ENCODE results near the gene CALR3. TPM values are rescaled to one million over a fixed set of nuclear protein-coding genes. Genes with fewer than 3 reads are reported as not detected.

CALR3 gene
- total RNA-seq, 2 donors from 2014 or later = not detected

GRCh38 chr19:16445238-16446107 lies 50.5 kb downstream of the CALR3 start:
- Mint-ChIP-seq H3K9me3 (no peaks in the 10 kb centered on the region), H3K4me1 (peaks cover 51% of the 10 kb centered on the region), H3K36me3 (ENCODE audit: low read depth) (peaks cover 56% of the 10 kb centered on the region), H3K27me3 (no peaks in the 10 kb centered on the region), H3K4me3 (peak overlapping the region; percentile 44), H3K27ac (peak overlapping the region; percentile 98)
- peak; percentile 56 for ATAC-seq (replicated peaks)

- Mint-ChIP-seq H3K27ac (peak overlapping the region; percentile 98), H3K36me3 (ENCODE audit: low read depth) (peaks cover 61% of the 10 kb centered on the region), H3K9me3 (no peaks in the 10 kb centered on the region), H3K27me3 (no peaks in the 10 kb centered on the region), H3K4me3 (peak overlapping the region; percentile 44), H3K4me1 (peaks cover 44% of the 10 kb centered on the region)
- ATAC-seq (replicated peaks) = no peak
Measured at GRCh38 chr19:16444269-16444600, 51.7 kb downstream of the CALR3 start.

- H3K9me3 Mint-ChIP-seq = no peaks in the 10 kb centered on the region
- H3K27ac Mint-ChIP-seq = no peak overlapping the region
- no peaks in the 10 kb centered on the region for H3K27me3 Mint-ChIP-seq
- ATAC-seq (replicated peaks) = no peak
- H3K4me3 Mint-ChIP-seq = no peak overlapping the region
- peaks cover 62% of the 10 kb centered on the region for H3K36me3 Mint-ChIP-seq (ENCODE audit: low read depth)
- peaks cover 33% of the 10 kb centered on the region for H3K4me1 Mint-ChIP-seq
Measured at GRCh38 chr19:16442386-16443276, 53.3 kb downstream of the CALR3 start.

- no peak for ATAC-seq (replicated peaks)
- H3K4me3 Mint-ChIP-seq = no peak overlapping the region
- no peak overlapping the region for H3K27ac Mint-ChIP-seq
- H3K9me3 Mint-ChIP-seq = no peaks in the 10 kb centered on the region
- peaks cover 24% of the 10 kb centered on the region for H3K4me1 Mint-ChIP-seq
- peaks cover 63% of the 10 kb centered on the region for H3K36me3 Mint-ChIP-seq (ENCODE audit: low read depth)
- no peaks in the 10 kb centered on the region for H3K27me3 Mint-ChIP-seq
Measured at GRCh38 chr19:16441661-16442162, 54.3 kb downstream of the CALR3 start.

- no peaks in the 10 kb centered on the region for H3K27me3 Mint-ChIP-seq
- no peaks in the 10 kb centered on the region for H3K9me3 Mint-ChIP-seq
- H3K4me3 Mint-ChIP-seq = no peak overlapping the region
- no peak overlapping the region for H3K27ac Mint-ChIP-seq
- no peak for ATAC-seq (replicated peaks)
- H3K4me1 Mint-ChIP-seq = no peaks in the 10 kb centered on the region
- H3K36me3 Mint-ChIP-seq (ENCODE audit: low read depth) = peaks cover 58% of the 10 kb centered on the region
Measured at GRCh38 chr19:16436780-16437332, 59.1 kb downstream of the CALR3 start.

- Mint-ChIP-seq H3K27ac (peak overlapping the region; percentile 7), H3K36me3 (ENCODE audit: low read depth) (peaks cover 61% of the 10 kb centered on the region), H3K27me3 (no peaks in the 10 kb centered on the region), H3K9me3 (no peaks in the 10 kb centered on the region), H3K4me1 (no peaks in the 10 kb centered on the region), H3K4me3 (no peak overlapping the region)
- ATAC-seq (replicated peaks) = peak; percentile 61
Measured at GRCh38 chr19:16435999-16436650, 59.8 kb downstream of the CALR3 start.

- no peak overlapping the region for H3K4me3 Mint-ChIP-seq
- peaks cover 3% of the 10 kb centered on the region for H3K4me1 Mint-ChIP-seq
- ATAC-seq (replicated peaks) = peak; percentile 21
- H3K9me3 Mint-ChIP-seq = no peaks in the 10 kb centered on the region
- no peaks in the 10 kb centered on the region for H3K27me3 Mint-ChIP-seq
- H3K36me3 Mint-ChIP-seq (ENCODE audit: low read depth) = peaks cover 62% of the 10 kb centered on the region
- peak overlapping the region; percentile 7 for H3K27ac Mint-ChIP-seq
Measured at GRCh38 chr19:16435238-16435917, 60.6 kb downstream of the CALR3 start.

GRCh38 chr19:16433986-16434385 lies 62.0 kb downstream of the CALR3 start:
- H3K27ac Mint-ChIP-seq = no peak overlapping the region
- no peak for ATAC-seq (replicated peaks)
- no peaks in the 10 kb centered on the region for H3K9me3 Mint-ChIP-seq
- H3K36me3 Mint-ChIP-seq (ENCODE audit: low read depth) = peaks cover 55% of the 10 kb centered on the region
- H3K4me3 Mint-ChIP-seq = no peak overlapping the region
- H3K27me3 Mint-ChIP-seq = no peaks in the 10 kb centered on the region
- H3K4me1 Mint-ChIP-seq = peaks cover 10% of the 10 kb centered on the region

GRCh38 chr19:16429759-16430091 lies 66.2 kb downstream of the CALR3 start:
- Mint-ChIP-seq H3K4me3 (peak overlapping the region; percentile 10), H3K9me3 (no peaks in the 10 kb centered on the region), H3K36me3 (ENCODE audit: low read depth) (peaks cover 65% of the 10 kb centered on the region), H3K4me1 (peaks cover 15% of the 10 kb centered on the region), H3K27ac (peak overlapping the region; percentile 71), H3K27me3 (no peaks in the 10 kb centered on the region)
- peak; percentile 16 for ATAC-seq (replicated peaks)

GRCh38 chr19:16429066-16429758 lies 66.8 kb downstream of the CALR3 start:
- Mint-ChIP-seq H3K27me3 (no peaks in the 10 kb centered on the region), H3K36me3 (ENCODE audit: low read depth) (peaks cover 69% of the 10 kb centered on the region), H3K9me3 (no peaks in the 10 kb centered on the region), H3K27ac (peak overlapping the region; percentile 71), H3K4me3 (peak overlapping the region; percentile 10), H3K4me1 (peaks cover 15% of the 10 kb centered on the region)
- peak; percentile 54 for ATAC-seq (replicated peaks)

Other genes starting within 250 kb of the CALR3 start
- gene KLF2, start 171.3 kb downstream of the CALR3 start, total RNA-seq = 1 to 10 TPM; 1.9 to 9.9 TPM
- gene EPS15L1, start 24.2 kb downstream of the CALR3 start, total RNA-seq = 10 to 100 TPM; 35.6 to 45.0 TPM
- 1 to 10 TPM; 4.0 to 4.2 TPM for gene C19orf44, start 227 bp upstream of the CALR3 start, total RNA-seq
- 10 to 100 TPM; 56.5 to 74.9 TPM for gene CHERP, start 46.3 kb upstream of the CALR3 start, total RNA-seq
- gene SLC35E1, start 76.2 kb upstream of the CALR3 start, total RNA-seq = 100 to 1,000 TPM in 1 of 2 donors, 10 to 100 TPM in 1; 71.8 to 117 TPM
- 10 to 100 TPM; 19.3 to 23.6 TPM for gene MED26, start 132.0 kb upstream of the CALR3 start, total RNA-seq
- 10 to 100 TPM; 52.9 to 53.6 TPM for gene SMIM7, start 164.0 kb upstream of the CALR3 start, total RNA-seq
- under 1 TPM; 0.74 to 0.76 TPM for gene TMEM38A, start 165.0 kb upstream of the CALR3 start, total RNA-seq
- not detected for gene NWD1, start 223.7 kb upstream of the CALR3 start, total RNA-seq